HG03175 (cell line): ENCODE measurements around the gene NTMT1.
"Not testable (repeated sequence)": the region's sequence is repeated elsewhere in the genome, so short reads cannot be mapped to it uniquely, and the experiment has no call there.

Experiments
- ATAC-seq: cut with Tn5 transposase; IDR thresholded peaks from one replicate; pipeline ENCODE4 v1.9.1; 2021; ENCODE audit warnings: mild to moderate bottlenecking, moderate library complexity; ENCODE audit not compliant: unreplicated experiment

NTMT1 gene

GRCh38 chr9:129649726-129650679 lies 24.0 kb downstream of the NTMT1 start:
- ATAC-seq: no peak

GRCh38 chr9:129650680-129651235 lies 24.8 kb downstream of the NTMT1 start:
- no peak for ATAC-seq

- no peak for ATAC-seq
Observed at GRCh38 chr9:129653823-129654553, 28.0 kb downstream of the NTMT1 start.

DNA sequence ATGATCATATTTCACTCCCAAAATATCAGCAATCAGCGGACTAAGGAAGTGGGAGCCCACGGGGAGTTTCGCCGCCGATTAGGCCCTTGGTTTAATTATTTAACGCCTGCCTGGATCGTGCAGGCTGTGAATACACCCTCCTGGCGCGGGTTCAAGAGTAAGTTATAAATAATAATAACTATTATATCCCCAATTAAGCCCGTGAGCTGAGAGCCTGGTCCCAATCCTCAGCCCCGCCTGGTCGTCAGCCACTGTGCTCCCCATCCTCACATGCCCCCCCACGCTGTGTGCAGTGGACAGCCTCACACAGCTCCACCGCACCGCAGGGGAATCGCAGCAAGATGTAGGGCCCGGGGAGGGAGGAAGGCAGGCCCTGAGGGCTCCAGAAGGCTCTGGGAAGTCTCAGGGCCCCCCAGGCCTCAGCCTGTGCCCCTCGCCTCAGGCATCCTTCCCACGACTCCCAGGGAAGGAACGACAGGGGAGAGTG lies 28.6 kb downstream of the NTMT1 start:
- ATAC-seq: no peak

- ATAC-seq: no peak
Observed at GRCh38 chr9:129655154-129655553, 29.2 kb downstream of the NTMT1 start.

- ATAC-seq: no peak
Observed at GRCh38 chr9:129655696-129656095, 29.7 kb downstream of the NTMT1 start.

DNA sequence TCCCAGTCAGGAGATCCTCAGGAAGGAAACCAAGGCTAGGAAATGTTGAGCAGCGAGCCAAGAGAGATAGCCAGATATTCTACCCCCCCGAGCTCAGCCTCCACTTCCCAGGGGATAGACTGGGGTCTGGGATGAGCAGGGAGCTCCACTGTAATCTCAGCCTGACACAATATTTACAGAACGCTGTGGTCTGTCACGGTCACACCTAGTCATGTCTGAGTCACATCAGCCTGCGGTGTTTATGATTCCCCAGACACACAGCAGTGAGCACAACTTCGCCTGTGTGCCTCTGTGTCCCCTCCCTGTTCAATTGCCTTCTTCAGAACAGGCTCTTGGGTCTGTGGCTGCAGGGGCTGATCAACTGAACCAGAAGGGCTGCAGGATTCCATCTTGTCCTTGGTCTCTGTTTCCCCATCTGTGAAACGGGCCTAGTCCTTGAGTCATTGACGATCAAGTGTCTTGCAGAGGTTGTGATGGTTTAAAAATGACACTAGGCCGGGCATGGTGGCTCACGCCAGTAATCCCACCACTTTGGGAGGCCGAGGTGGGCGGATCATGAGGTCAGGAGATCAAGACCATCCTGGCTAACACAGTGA lies 30.9 kb downstream of the NTMT1 start:
- no peak for ATAC-seq

DNA sequence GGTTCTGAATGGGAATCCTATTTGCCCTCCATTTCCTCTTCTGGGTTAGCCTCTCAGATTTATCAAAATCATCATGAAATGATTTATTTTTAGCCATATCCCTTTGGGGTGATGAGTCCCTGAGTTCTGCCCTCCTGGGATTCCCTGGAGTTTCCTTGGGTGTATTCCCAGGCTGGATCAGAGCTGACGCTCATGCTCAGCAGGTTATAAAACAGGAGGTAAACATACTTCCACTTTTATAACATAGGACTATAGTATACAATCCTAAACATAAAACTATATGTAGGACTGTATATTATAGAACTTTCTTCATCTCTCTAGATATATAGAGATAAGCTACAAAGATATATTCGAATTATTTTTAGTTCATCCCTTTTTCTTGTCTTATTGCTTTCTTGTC lies 35.1 kb downstream of the NTMT1 start:
- no peak for ATAC-seq

DNA sequence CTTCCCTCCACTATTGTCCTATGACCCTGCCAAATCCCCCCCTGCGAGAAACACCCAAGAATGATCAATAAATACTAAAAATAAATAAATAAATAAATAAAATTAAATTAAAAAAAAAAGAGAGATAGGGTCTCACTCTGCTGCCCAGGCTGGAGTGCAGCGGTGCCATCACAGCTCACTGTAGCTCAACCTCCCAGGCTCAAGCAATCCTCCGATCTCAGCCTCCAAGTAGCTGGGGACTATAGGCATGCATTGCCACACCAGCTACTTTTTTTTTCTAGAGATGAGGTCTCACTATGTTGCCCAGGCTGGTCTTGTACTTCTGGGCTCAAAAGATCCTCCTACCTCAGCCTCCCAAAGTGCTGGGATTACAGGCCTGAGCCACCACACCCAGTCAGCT lies 36.3 kb downstream of the NTMT1 start:
- ATAC-seq: not testable (repeated sequence)

- ATAC-seq: no peak
Observed at GRCh38 chr9:129664746-129665388, 38.9 kb downstream of the NTMT1 start.

DNA sequence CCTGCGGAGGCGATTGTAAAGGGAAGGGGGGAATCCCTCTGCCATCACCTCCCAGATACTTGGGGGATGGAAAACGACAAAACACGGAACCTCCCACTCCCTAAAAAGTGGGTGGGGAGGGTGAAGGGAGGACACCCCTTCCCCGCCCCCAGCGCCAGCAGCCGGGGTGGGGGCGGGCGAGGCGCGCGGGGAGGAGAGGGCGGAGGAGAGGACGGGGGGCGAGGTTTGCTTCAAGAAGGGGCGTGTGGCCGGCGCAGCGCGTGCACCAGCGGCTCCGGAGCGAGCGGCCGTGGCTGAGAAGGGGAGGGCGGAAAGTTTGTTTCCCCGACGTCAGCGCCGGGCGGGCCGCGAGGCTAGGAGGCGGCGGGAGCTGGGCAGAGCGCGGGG lies 39.4 kb downstream of the NTMT1 start, which contains the start of gene PRRX2:
Gene PRRX2, plus strand, starts transcription at position 259 of the 387 bp plus-strand sequence. CDS start 221 bp downstream, outside the sequence.
- ATAC-seq: no peak

DNA sequence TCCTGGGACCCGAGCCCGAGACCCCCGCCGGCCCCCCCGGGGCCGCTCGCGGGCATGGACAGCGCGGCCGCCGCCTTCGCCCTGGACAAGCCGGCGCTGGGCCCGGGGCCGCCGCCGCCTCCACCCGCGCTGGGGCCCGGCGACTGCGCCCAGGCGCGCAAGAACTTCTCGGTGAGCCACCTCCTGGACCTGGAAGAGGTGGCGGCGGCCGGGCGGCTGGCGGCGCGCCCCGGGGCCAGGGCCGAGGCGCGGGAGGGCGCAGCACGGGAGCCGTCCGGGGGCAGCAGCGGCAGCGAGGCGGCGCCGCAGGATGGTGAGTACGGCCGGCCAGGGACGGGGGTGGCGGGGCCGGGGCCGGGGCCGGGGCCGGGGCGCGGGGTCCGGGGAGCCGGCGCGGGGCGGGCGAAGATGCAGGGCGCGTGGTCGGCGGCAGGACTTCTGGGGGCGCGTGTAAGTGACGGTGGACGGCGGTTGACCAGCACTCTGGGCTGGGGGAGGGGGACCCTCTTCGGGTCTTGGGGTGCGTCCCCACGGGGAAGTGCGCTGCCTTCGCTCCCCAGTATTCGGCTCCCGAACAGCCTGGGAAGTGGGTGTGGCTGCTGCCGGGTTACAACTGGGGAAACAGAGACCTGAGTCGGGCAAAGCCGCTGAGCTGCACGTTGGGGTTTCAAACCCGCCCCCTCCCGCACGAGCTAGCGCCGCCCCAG lies 40.0 kb downstream of the NTMT1 start:
- ATAC-seq: no peak

GRCh38 chr9:129666575-129666974 lies 40.6 kb downstream of the NTMT1 start:
- ATAC-seq: no peak

DNA sequence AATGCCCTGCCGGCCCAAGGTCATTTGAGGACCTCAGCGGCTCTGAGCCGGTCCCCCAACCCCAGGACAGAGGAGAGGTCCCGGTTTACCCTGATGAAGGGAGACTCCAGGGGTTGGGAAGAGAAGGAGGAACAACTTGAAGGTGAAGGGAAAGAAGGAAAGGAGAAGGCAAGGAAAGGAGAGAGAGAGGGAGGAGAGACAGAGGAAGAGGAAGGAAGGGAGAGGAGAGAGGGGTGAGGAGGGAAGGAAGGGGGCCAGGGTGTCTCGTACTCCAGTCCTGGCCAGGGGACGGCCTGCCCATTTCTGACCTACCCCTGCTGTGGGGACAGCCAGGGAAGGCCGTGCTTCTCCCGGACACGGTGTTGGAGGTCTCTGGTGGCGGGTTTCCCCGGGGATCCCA lies 41.4 kb downstream of the NTMT1 start:
- no peak for ATAC-seq

- ATAC-seq: no peak
Observed at GRCh38 chr9:129667850-129668249, 41.9 kb downstream of the NTMT1 start.

GRCh38 chr9:129669141-129669718 lies 43.3 kb downstream of the NTMT1 start:
- ATAC-seq: no peak

DNA sequence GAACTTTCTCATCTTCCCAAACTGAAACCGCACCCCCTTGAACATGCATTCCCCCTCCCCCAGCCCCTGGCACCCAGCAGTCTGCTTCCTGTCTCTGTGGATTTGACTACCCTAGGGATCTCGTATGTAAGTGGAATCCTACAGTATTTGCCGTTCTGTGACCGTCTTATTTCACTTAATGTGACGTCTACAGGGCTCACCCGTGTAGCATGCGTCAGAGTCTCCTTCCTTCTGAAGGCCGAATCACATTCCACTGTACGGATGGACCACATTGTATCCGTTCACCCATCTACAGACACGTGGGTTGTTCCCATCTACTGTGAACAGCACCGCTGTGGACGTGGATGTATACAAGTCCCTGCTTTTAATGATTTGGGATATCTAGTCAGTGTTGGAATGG lies 44.0 kb downstream of the NTMT1 start:
- ATAC-seq: no peak

GRCh38 chr9:129671065-129671464 lies 45.1 kb downstream of the NTMT1 start:
- ATAC-seq: no peak

DNA sequence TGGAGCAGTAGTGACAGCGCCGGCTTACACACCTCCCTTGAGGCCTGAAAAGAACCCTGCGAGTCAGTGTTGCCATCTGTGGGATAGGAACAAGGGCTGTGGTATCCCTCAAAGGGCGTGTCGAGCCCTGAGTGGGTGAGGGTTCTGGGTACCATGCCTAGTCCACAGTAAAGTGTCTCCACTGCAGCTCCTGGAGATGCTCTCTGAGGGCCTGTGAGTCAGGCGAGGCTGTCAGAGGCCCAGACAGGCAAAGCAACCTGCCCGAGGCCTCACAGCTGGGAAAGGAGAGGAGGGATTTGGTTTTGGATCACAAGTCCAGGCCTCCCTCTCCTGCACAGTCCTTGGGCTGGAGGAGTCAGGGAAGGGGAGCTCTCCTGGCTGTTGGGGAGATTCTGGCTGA lies 45.6 kb downstream of the NTMT1 start:
- no peak for ATAC-seq

- no peak for ATAC-seq
Observed at GRCh38 chr9:129672702-129673101, 46.7 kb downstream of the NTMT1 start.
